DMS79 treated with DMSO at 0.1 percent for 48 hours (cell line): ENCODE data around the gene XDH.
A peak's percentile ranks its signal among the peaks of the same experiment; 100 is the strongest.

ENCODE experiments used
- DNase-seq: peaks from one replicate; lab custom pipeline; 2025; lab: John Stamatoyannopoulos, UW

The XDH gene

DNA sequence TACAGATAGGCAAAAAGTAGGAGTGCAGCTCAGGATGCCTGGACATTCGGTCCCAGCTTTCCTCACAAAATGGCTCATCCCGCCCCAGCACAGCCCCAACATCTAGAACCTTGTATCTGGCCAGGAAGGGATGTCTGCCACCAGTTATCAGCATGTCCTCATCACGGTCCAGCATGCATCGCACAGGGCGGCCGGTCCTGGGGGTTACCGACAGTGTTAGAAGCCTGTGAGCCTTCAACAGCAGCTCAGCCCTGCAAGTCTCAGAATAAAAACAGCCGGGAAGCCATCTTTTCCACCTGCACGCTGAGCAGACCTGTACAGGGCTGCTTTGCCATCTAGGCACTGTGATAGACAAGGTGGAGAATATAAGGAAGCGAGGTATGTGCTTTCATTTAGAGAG, 49.2 kb downstream of the XDH start:
- DNase-seq: no peak

GRCh38 chr2:31363956-31364750, 50.4 kb downstream of the XDH start:
- DNase-seq: no peak

- no peak for DNase-seq
Observed at GRCh38 chr2:31362581-31362980, 52.0 kb downstream of the XDH start.

GRCh38 chr2:31359229-31359628, 55.3 kb downstream of the XDH start:
- no peak for DNase-seq

DNA sequence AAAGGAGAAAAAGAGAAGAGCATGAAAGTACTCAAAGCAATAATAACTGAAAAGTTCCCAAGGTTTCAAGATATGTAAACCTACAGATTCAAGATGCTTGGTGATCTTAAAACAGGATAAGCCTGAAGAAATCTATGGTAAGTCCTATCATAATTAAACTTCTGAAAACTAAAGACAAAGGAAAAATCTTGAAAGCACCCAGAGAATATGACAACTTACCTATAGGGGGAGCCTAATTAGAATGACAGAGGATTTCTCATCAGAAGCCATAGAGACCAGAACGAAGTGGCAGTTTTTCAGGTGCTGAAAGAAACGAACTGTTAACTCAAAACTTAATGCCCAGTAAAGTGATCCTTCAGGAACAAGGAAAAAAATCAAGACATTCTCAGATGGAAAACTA, 59.7 kb downstream of the XDH start:
- no peak for DNase-seq

GRCh38 chr2:31353179-31353578, 61.4 kb downstream of the XDH start:
- no peak for DNase-seq

GRCh38 chr2:31349684-31350083, 64.9 kb downstream of the XDH start:
- no peak for DNase-seq

DNA sequence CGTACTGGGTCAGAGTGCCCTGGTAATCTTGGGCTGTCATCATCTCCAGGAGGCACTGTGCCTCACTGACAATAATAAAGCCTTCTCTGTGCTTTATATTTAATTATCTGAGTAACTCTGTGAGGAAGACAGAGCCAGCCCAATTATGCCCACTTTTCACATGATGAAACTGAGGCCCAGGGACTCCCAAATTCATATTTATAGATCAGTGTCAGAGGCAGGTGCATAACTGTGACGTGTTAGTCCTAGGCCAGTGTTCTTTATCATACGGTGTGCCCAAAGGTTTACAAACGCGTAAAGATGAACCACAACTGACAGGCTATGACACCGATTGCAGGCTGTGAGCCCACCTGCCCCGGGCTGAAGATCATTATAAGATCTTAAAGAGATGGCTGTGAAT, 65.4 kb downstream of the XDH start:
- DNase-seq: no peak

- no peak for DNase-seq
Observed at GRCh38 chr2:31348618-31349017, 65.9 kb downstream of the XDH start.

GRCh38 chr2:31347750-31348149, 66.8 kb downstream of the XDH start:
- DNase-seq: no peak

GRCh38 chr2:31347319-31347718, 67.2 kb downstream of the XDH start:
- no peak for DNase-seq

DNA sequence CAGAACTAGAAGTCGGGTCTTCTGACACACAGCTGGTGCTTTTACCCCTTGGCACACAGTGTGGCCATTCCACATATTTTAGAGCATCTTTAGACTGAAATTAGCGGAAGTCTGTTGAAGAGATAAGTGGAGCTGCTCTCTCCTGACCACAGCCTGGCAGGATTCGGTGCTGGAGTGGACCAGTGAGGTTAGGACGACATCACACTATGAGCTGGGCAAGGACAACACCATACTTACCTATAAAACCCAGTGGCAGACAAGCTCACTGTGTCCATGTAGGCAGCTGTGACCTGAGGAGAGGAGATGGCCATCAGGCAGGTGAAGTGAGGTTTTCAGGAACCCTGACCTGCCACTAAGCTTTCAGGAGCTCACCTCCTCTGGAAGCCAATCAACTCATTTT, 70.1 kb downstream of the XDH start:
- no peak for DNase-seq

GRCh38 chr2:31341351-31341750, 73.2 kb downstream of the XDH start:
- DNase-seq: no peak

- no peak for DNase-seq
Observed at GRCh38 chr2:31339696-31340095, 74.8 kb downstream of the XDH start.

GRCh38 chr2:31337860-31338259, 76.7 kb downstream of the XDH start:
- DNase-seq: no peak

DNA sequence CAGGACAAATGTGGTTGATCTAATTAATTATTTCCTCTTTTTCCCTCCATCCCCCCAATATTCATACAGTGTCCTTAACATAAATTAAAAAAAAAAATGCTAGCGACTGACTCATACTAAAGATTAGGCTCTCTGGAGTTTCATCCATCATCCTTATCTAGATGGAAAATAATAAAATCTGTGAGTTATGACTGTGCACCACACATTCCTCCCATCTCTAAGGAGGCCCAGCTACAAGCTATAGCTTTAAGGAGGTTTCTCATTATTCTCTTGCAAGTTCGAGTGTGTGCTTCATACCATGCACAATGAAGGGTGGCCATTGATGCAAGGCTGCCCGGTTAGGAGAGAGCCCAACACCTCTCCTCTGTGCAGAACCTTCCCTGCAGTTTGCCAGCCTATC, 77.3 kb downstream of the XDH start:
- no peak for DNase-seq

DNA sequence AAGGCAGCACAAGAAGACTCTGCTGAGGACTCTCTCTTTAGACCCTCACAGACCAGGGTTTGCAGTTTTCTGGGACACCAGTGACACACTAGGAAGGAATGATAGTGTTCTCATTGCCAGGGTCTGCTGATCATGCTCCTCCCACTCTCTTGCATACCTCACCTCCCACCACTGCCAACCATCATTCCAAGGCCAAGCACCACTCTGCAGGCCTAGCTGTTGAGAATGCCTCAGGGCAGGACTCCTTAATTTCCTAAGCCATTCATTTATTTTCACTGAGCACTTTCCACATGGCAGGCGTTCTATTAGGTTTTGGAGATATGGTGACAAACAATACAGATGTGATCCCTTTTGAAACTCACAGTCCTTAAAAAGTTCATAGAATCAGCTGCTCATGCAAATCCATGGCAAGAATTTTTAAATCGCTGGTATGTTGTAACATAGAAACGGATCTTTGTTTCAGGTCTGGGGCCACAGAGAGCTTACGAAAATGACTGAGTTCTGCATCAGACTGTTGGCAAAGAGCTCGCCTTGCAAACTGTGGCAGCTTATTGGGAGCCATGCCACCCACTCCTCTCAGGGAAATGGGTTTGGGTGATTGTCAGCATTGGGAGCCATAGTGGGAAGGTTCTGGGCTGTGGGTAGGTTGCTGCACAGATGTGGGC, 78.5 kb downstream of the XDH start:
- DNase-seq: no peak

DNA sequence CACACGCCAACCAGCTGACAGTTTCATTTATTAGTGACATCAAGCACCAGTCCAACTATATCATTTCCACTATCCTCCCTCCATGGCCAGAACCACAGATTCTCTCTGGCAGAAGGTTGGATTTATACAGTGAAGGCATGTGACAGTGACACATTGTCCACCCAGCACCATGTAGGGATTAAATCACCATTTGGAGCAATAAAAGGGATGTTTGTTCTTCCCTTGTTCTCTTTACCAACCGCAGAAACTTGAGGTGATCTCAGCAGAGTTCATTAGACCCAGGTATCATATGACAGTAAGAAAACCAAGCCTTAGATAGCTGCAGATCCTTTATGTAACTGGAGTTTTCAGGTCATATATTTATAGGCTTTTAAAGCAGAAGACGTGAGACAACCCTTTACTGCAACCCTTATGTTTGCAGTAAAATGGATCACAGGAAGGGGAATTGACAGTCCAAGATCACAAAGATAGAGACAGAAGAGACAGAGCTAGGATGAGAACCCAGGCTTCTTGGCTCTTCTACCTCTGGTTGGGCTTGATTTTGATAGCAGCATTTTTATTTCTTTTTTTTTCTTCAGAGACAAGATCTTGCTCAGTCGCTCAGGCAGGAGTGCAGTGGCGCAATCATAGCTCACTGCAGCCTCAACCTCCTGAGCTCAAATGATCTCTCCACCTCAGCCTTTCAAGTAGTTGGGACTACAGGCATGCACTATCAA, 80.1 kb downstream of the XDH start:
- no peak for DNase-seq

- DNase-seq: peak; percentile 35
Observed at GRCh38 chr2:31333527-31334183, 80.9 kb downstream of the XDH start.

DNA sequence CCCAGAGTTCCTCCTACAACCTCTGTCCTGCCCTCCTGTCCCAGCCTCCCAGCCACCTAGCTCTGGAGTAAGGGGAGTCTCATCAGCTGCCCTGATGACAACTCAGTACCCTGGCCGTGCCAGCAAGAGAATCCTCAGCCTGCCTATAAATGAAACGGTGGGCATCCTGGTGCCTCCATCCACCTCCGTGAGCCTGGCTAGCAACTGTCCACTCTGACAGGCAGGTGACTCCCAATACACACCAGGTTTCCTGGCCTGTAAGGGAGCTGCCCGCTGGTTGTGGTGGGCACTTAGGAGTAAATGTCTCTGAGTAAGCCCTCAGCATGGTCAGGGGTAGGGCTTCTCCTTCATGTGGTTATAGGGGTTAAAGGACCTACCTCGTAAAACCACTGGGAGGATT, 81.5 kb downstream of the XDH start:
- DNase-seq: no peak

DNA sequence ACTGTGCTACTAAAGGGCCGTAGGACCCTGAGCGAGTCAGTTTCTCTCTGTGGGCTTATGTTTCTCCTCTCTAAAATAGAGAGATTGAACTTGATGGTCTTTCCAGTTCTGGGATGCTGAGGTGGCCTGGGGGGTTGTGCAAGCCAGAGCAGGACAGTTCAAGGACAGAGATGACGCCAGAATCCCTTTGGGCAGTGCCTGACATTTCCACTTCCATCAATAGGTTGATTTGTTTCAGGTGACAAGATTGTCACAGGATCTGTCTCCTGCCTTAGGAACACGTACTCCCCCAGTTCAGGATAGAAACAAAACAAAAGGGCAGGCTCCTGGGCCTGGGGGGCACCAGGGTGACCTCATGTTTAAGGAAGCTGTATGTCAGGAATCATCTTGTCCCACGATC, 82.0 kb downstream of the XDH start:
- no peak for DNase-seq

DNA sequence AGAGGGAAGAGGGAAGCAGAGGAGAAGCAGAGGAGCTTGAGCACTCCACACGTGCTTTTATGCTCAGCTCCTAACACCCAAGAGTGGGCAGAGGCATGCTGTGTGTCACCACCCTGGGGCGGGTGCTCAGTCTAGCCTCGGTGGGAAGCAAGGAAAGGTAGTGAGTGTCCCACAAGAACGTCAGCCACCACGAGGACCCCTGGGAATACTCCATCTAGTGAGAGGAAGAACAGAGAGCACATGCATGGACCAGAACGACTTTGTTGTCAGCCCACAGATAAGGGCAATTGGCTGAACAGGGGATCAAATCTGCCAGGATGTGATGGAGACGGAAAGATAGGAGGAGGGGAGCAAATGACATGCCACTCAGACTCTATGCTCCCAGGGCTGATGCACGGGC, 83.4 kb downstream of the XDH start:
- no peak for DNase-seq
